ENCODE results near the gene MKNK1.

Gene MKNK1

DNA sequence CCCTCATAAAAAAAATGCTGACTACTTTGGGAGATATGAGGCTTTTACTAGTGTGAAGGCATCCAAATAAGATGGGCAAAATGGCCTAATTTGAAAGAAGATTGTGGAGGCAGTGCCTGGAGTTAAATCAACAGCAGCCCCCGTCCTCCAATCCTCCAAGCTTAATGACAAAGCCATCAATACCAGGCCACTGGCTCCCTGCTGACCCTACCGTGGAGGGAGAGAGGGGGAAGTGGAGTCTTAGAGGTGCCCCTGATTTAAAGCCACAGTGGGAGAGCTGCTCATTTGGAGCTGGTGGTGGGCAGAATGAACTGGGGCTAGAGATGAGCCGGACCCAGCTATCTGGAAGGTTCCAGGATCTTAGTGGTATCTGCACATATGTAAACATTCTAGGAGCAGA lies 28.3 kb downstream of the MKNK1 start:
- DNase-seq (ENCODE audit: low read depth in 2 of 2): no peak
- no peak overlapping the region for H3K4me3 ChIP-seq (replicated peaks in 1 of 2; ENCODE audit: low read depth in 2 of 2, low read length in 2 of 2)
- TF ChIP-seq, protein P1, sequence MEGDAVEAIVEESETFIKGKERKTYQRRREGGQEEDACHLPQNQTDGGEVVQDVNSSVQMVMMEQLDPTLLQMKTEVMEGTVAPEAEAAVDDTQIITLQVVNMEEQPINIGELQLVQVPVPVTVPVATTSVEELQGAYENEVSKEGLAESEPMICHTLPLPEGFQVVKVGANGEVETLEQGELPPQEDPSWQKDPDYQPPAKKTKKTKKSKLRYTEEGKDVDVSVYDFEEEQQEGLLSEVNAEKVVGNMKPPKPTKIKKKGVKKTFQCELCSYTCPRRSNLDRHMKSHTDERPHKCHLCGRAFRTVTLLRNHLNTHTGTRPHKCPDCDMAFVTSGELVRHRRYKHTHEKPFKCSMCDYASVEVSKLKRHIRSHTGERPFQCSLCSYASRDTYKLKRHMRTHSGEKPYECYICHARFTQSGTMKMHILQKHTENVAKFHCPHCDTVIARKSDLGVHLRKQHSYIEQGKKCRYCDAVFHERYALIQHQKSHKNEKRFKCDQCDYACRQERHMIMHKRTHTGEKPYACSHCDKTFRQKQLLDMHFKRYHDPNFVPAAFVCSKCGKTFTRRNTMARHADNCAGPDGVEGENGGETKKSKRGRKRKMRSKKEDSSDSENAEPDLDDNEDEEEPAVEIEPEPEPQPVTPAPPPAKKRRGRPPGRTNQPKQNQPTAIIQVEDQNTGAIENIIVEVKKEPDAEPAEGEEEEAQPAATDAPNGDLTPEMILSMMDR (IDR thresholded peaks at IDR 0.05; ENCODE audit: low read depth, low read length): no peak

- TF ChIP-seq, protein P1 (IDR thresholded peaks at IDR 0.05; ENCODE audit: low read depth, low read length): no peak
- no peak overlapping the region for H3K4me3 ChIP-seq (replicated peaks in 1 of 2; ENCODE audit: low read depth in 2 of 2, low read length in 2 of 2)
- DNase-seq (ENCODE audit: low read depth in 2 of 2): no peak
These were observed 28.8 kb downstream of the MKNK1 start for GRCh38 chr1:46575300-46575699.

DNA sequence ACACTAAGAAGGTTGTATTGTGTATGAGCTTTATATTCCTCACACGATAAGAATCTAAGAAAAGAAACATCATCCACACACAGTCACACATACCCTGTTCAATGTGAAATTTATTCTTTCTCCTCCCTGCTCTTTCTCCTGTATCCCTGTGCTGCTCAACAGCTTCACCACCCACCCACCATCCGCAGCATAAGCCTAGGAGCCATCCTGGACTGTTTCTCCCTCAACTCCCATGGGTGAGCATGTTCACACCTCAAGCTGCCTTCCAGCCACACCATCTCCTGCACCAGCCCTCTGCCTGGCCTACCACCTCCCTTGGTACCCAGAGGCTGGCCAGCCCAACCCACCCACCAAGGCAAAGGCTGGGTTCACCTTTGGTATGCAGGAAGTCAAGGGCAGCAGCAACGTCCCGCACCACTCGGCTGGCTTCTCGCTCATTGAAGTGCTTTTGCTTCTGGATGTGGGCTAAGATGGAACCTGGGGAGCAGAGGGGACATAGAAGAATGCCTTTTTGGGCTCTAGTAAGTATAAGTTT lies 32.3 kb downstream of the MKNK1 start:
- TF ChIP-seq, protein P1 (IDR thresholded peaks at IDR 0.05; ENCODE audit: low read depth, low read length): no peak
- DNase-seq (ENCODE audit: low read depth in 2 of 2): no peak
- H3K4me3 ChIP-seq (replicated peaks in 1 of 2; ENCODE audit: low read depth in 2 of 2, low read length in 2 of 2): no peak overlapping the region

GRCh38 chr1:46569884-46570725 lies 34.0 kb downstream of the MKNK1 start:
- peak in 1 of 2 donors; percentile 48 for DNase-seq (ENCODE audit: low read depth in 2 of 2)
- TF ChIP-seq, protein P1 (IDR thresholded peaks at IDR 0.05; ENCODE audit: low read depth, low read length): no peak
- no peak overlapping the region for H3K4me3 ChIP-seq (replicated peaks in 1 of 2; ENCODE audit: low read depth in 2 of 2, low read length in 2 of 2)

GRCh38 chr1:46569116-46569515 lies 35.0 kb downstream of the MKNK1 start:
- TF ChIP-seq, protein P1 (IDR thresholded peaks at IDR 0.05; ENCODE audit: low read depth, low read length): no peak
- no peak overlapping the region for H3K4me3 ChIP-seq (replicated peaks in 1 of 2; ENCODE audit: low read depth in 2 of 2, low read length in 2 of 2)
- no peak for DNase-seq (ENCODE audit: low read depth in 2 of 2)

- TF ChIP-seq, protein P1 (IDR thresholded peaks at IDR 0.05; ENCODE audit: low read depth, low read length): no peak
- DNase-seq (ENCODE audit: low read depth in 2 of 2): no peak
- H3K4me3 ChIP-seq (replicated peaks in 1 of 2; ENCODE audit: low read depth in 2 of 2, low read length in 2 of 2): no peak overlapping the region
These were observed 35.6 kb downstream of the MKNK1 start for GRCh38 chr1:46568461-46568891.
